Central memory CD8-positive, alpha-beta T cell (primary cell): Measurements from ENCODE around the gene NCOA6.
A peak's percentile ranks its signal among the peaks of the same experiment; 100 is the strongest.

Experiments
- ATAC-seq: fragments of 150-1000 bp; cut with Tn5 transposase; replicated peaks from 2 replicates; pipeline ENCODE4 v1.10.0; 2022; ENCODE audit warnings: mild to moderate bottlenecking, moderate FRiP score, moderate number of reproducible peaks; ENCODE audit not compliant: poor library complexity, severe bottlenecking; ENCODE audit errors: extremely low read depth
- DNase-seq, 2 donors: peaks; one replicate each; pipeline ENCODE4 v3.0.0; 2021; ENCODE audit warnings: low spot score in 2 of 2
- H3K27ac Mint-ChIP-seq: one replicate; pipeline ENCODE4 v1.8.0; 2022; ENCODE audit warnings: low read depth, mild to moderate bottlenecking, moderate library complexity, mixed read lengths
- H3K27me3 Mint-ChIP-seq: one replicate; pipeline ENCODE4 v1.8.0; 2022; ENCODE audit warnings: mixed read lengths
- H3K36me3 Mint-ChIP-seq: one replicate; pipeline ENCODE4 v1.8.0; 2022; ENCODE audit warnings: mild to moderate bottlenecking, moderate library complexity, mixed read lengths; ENCODE audit not compliant: insufficient read depth
- H3K4me1 Mint-ChIP-seq: one replicate; pipeline ENCODE4 v1.8.0; 2022; ENCODE audit warnings: mixed read lengths
- H3K4me3 Mint-ChIP-seq: one replicate; pipeline ENCODE4 v1.8.0; 2022; ENCODE audit warnings: mild to moderate bottlenecking, moderate library complexity, mixed read lengths
- H3K9me3 Mint-ChIP-seq: one replicate; pipeline ENCODE4 v1.8.0; 2022; ENCODE audit warnings: mixed read lengths

The NCOA6 gene

DNA sequence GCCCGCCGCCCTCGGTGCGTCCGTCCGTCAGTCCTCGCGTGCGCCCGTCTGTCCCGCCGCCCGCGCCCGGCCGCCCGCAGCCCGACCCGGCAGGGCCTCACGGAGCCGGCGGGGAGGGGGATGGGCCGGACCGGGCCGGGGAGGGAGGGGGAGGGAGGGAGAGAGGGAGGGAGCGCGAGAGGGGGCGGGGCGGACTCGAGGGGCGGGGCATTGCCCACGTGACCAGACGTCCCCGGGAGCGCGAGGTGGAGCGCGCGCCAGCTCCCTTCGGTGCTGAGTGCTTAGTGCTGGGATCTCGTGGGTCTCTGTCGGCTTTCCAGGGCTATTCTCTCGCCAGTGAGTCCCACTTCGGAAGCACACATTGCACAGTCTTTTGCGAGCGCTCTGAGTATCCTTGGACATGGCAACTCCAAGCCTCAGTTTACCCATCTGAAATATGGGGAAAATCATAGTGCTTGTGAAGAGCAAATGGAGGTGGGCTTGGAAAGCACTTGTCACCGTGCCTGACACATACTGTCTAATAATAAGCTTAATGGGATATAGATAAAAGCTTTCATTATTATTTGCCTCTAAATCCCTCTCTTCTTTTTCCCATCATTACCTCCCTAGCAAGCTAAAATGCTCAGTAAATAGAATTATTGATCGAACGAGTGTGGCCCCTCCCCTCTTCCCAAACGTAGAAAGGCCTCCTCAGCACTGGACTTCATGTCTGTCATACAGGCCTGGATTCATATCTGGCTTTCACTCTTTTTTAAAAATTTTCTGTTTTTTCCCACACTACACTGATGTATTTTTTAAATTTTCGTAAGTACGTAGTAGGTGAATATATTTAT lies at the start of gene NCOA6:
NCOA6 (minus strand) TSS at position 122 of the 833 bp plus-strand sequence. CDS start 43,296 bp downstream, outside the sequence.
- H3K4me1 Mint-ChIP-seq = peaks cover 37% of the 10 kb centered on the region
- peaks cover 9% of the 10 kb centered on the region for H3K36me3 Mint-ChIP-seq
- H3K27ac Mint-ChIP-seq = peak within 1 kb of the TSS; percentile 86
- H3K9me3 Mint-ChIP-seq = no peaks in the 10 kb centered on the region
- peak; percentile 69 for ATAC-seq
- H3K27me3 Mint-ChIP-seq = no peaks in the 10 kb centered on the region
- peak; percentile 58 to 60 for DNase-seq
- H3K4me3 Mint-ChIP-seq = peak within 1 kb of the TSS; percentile 87

DNA sequence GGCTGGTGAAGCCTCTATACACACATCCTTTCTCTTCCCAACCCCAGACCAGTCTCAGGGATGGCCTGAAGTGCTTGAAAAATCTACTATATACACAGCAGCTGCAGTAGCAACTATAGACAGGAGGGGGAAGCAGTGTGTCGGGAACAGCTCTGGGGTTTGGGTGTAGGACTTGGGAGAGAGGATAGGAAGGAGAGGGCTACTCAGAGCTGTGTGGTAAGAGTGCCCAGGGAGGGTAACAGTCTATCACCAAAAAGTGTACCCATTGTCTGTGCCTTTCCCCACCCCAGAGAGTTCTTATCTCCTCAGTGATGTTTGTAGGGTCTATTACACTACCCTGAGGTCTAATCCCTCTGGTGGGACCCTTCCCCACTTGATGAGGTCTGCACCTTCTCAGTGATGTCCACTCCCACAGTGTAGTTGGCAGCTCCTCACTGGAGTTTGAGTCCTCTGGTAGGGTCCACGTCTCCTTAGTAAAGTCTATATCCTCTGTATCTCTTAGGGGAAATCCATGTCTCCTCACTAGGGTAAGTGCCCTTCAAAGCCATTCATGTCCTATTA lies 48.7 kb upstream of the NCOA6 start:
- Mint-ChIP-seq H3K27ac (peak overlapping the region; percentile 78), H3K9me3 (no peaks in the 10 kb centered on the region), H3K4me1 (peaks cover 60% of the 10 kb centered on the region), H3K36me3 (peaks cover 9% of the 10 kb centered on the region), H3K27me3 (no peaks in the 10 kb centered on the region), H3K4me3 (peak overlapping the region; percentile 87)
- ATAC-seq (no peak), DNase-seq (peak in 1 of 2 donors; percentile 18)

DNA sequence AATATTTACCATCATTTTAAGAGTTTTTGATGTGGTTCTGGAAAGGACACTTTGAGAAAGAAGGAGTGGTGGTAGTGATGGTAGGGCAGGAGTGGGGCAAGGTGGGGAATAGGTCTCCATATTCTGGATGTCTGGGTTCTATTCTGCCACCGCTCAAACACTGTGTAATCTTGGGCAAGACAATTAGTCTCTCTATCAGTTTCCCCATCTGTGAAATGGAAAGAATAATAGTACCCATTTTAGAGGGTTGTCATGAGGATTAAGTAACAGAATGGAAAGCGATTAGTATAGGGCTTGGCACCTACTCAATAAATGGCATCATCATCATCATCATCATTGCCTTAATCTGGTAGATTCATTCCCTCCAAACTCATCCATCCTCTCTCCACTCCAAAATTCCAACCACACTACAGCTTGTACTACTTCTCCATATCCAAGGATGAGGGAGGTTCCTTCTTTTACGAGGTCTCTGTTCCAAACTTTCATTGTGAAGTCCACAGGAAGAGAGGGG lies 48.2 kb upstream of the NCOA6 start:
- Mint-ChIP-seq H3K27ac (peak overlapping the region; percentile 78), H3K27me3 (no peaks in the 10 kb centered on the region), H3K4me1 (peaks cover 60% of the 10 kb centered on the region), H3K9me3 (no peaks in the 10 kb centered on the region), H3K4me3 (peak overlapping the region; percentile 87), H3K36me3 (peaks cover 9% of the 10 kb centered on the region)
- ATAC-seq = no peak
- DNase-seq = no peak

DNA sequence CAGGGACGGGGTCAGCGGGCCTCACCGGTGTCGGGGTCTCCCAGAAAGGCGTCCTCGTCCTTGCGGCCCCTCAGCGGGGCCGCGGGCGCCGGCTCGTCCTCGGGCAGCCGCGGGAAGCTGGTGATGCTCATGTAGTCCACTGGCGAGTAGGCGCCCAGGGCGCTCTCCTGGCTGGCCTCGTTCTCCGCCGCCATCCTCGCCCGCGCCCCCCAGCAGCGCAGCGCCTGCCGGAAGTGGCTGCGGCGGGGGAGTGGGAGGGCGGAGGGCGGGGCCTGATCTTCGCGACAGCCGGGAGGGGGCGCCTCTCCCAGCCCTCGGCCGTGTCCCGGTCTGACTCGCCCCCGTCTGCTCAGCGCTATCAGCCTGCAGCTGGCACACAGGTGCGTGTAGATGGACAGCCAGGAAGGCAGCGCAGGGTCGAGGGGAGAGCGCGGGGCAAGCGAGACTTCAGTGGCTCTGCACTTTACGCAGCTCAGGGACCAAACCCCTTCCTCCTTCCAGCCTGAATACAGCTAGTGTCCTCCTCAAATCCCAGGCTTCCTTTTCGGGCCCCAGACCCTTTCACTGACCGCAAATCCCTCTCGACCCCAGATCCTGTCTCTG lies 47.3 kb upstream of the NCOA6 start, which contains the start of gene GGT7:
GGT7 (minus strand) TSS at position 235 of the 603 bp plus-strand sequence; CDS start at position 194, 41 bp downstream.
- peak; percentile 75 to 80 for DNase-seq
- Mint-ChIP-seq H3K4me3 (peak within 1 kb of the TSS; percentile 87), H3K4me1 (peaks cover 60% of the 10 kb centered on the region), H3K36me3 (peaks cover 9% of the 10 kb centered on the region), H3K27ac (peak within 1 kb of the TSS; percentile 78), H3K27me3 (no peaks in the 10 kb centered on the region), H3K9me3 (no peaks in the 10 kb centered on the region)
- peak; percentile 78 for ATAC-seq

DNA sequence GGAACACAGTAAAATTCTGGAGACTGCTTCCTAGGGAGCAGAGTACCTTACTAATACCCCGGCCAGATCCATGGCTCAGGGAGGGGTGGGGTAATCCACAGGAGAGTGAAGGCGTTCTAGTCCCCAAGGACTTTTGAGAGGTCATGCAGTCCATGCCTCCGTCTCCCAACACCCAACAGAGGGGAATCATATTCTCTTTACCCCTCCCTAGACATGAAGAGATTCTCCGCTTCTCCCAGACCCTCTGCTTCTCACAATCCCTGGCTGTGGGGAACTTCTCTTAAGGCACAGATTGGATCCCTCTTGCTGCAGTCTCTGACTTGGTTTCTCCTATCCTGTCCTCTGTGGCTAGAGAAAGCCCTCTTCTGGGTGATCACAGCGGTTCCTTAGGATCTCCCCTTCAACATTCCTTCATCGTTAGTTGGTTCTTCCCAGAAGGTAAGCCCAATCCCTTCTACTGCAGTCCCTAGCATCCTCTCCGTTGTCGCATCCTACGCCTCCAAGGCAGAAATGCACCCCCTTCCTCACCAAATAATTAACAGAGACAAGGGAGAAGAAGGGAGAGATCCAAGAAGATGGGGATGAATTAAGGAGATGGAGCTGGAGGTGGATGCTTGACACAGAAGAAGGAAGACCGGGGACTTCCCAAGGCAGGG lies 46.6 kb upstream of the NCOA6 start:
- H3K27me3 Mint-ChIP-seq = no peaks in the 10 kb centered on the region
- H3K36me3 Mint-ChIP-seq = peaks cover 9% of the 10 kb centered on the region
- H3K27ac Mint-ChIP-seq = peak overlapping the region; percentile 78
- DNase-seq (no peak), ATAC-seq (no peak)
- peaks cover 58% of the 10 kb centered on the region for H3K4me1 Mint-ChIP-seq
- peak overlapping the region; percentile 87 for H3K4me3 Mint-ChIP-seq
- H3K9me3 Mint-ChIP-seq = no peaks in the 10 kb centered on the region

DNA sequence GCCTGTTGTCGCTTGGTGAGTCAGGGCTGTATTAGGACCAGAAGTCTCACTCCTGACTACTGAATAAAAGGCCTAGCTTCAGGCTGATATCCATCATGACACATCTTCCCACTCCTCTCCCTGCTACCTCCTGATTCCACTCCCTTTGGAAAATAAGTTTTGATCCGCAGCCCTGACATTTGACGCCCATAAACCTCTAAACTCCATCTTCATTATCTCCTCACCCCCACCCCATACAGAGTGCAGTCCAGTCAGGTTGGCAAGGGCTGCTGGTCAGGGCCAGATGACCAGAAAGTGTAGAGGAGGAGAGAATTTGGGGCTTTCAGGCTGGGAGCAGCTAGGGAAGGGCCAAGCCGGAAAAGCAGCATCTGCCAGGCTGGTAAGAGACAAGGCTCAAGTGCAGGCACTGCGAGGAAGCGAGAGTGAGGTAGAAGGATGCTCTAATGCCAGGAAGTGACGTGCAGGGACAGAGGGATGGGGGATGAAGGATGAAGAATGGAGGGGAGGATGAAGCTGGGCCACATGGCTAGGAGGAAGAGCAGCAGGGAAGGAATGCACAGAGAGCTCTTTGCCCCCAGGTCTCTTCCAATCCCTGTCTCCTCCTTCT lies 46.0 kb upstream of the NCOA6 start:
- ATAC-seq (no peak), DNase-seq (no peak)
- Mint-ChIP-seq H3K27ac (no peak overlapping the region), H3K36me3 (peaks cover 6% of the 10 kb centered on the region), H3K27me3 (no peaks in the 10 kb centered on the region), H3K9me3 (no peaks in the 10 kb centered on the region), H3K4me3 (peak overlapping the region; percentile 87), H3K4me1 (peaks cover 51% of the 10 kb centered on the region)

DNA sequence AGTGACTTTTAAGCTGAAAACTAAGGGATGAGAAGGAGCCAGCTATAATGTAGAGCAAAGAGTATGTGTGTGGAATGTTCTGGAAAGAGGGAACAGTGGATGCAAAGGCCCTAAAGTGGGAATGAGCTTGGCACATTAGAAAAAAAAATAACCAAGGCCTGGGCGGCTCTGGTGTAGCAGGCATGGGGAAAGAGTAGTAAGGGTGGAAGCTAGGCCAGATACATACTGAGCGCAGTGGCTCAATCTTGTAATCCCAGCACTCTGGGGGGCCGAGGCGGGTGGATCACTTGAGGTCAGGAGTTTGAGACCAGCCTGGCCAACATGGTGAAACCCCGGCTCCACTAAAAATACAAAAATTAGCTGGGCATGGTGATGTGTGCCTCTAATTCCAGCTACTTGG lies 38.8 kb upstream of the NCOA6 start:
- Mint-ChIP-seq H3K4me1 (peaks cover 14% of the 10 kb centered on the region), H3K27ac (no peak overlapping the region), H3K36me3 (peaks cover 5% of the 10 kb centered on the region), H3K27me3 (no peaks in the 10 kb centered on the region), H3K9me3 (no peaks in the 10 kb centered on the region), H3K4me3 (no peak overlapping the region)
- DNase-seq (no peak), ATAC-seq (no peak)

DNA sequence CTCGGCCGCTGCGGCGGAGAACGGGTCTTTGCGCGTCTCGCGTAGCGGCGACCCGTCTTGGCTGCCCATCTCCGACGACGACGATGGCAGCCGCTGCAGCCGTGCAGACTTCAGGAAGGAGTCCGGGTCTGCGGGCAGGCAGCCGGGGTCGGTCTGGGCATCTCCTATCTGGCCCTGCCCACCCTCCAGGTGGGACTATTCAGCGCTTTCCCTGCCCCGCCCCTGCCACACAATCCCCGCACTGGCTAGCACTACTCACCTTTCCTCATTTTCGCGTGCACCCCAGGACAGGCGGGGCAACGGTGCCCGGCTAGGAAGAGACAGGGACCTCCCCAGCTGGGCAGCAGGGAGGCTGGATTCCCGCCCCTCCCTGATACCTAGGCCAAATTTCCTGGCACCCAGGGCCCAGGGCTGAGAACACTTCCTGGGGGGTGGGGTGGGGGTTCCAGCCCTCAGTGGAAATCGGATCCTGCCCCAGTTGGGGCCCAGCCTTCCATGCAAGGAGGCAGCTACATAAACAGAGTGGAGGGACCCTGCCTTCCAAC lies 38.0 kb upstream of the NCOA6 start:
- Mint-ChIP-seq H3K4me3 (no peak overlapping the region), H3K9me3 (no peaks in the 10 kb centered on the region), H3K27ac (no peak overlapping the region), H3K36me3 (peaks cover 5% of the 10 kb centered on the region), H3K4me1 (peaks cover 13% of the 10 kb centered on the region), H3K27me3 (no peaks in the 10 kb centered on the region)
- DNase-seq (no peak), ATAC-seq (no peak)

DNA sequence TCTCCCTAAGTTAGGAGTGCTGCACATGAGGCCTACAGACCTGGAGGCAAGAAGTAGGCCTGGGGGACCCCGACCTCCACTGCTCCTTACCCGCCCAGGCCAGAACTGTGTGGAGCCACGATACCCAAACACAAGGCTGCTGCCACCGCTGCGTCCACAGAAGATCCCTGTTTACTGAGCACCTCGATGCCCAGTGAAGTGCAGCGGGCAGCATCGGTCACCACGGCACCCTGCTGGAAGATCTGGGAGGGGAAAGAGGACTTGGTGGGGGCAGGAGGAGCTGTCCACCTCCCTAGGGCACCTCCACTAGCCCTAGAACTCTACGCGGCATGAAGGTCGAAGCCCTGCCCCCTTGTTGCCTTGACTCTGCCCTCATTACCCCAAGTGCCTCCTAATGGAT lies 37.3 kb upstream of the NCOA6 start:
- no peaks in the 10 kb centered on the region for H3K9me3 Mint-ChIP-seq
- no peaks in the 10 kb centered on the region for H3K27me3 Mint-ChIP-seq
- no peak overlapping the region for H3K4me3 Mint-ChIP-seq
- H3K4me1 Mint-ChIP-seq = peaks cover 13% of the 10 kb centered on the region
- peaks cover 7% of the 10 kb centered on the region for H3K36me3 Mint-ChIP-seq
- ATAC-seq (no peak), DNase-seq (no peak)
- no peak overlapping the region for H3K27ac Mint-ChIP-seq

DNA sequence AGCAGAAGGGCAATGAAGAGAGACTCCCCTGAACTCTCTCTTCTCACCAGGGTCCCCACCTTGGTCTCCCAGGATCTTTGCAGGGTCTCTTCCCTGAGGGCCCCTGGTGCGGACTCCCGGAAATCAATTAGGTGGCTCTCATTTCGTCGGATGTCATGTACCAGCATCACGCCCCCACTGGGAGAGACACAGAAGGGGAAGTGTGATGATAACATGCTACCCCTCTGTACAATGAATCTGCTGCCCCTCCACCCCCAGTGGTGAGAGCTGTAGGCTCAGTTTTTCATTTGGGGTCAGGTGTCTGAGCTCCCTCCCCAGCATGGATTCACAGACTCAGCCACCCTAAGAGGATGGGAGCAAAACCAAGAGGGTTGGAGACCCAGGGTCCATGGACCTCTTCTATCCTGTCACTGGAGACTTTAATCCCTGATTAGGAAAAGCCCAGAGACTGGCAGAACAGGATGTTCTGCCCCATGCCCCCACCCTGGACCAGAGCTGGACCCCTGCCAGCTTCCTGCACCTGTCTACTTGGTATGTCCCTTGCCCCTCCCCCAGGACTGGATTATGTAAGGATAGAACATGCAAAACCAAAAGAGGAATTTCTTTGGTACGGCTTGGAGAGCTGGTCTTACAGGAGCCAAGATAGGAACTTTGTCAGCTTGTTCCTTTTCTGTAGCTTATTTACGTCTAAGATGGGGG lies 36.1 kb upstream of the NCOA6 start:
- H3K4me3 Mint-ChIP-seq = no peak overlapping the region
- no peak for DNase-seq
- no peak for ATAC-seq
- H3K36me3 Mint-ChIP-seq = peaks cover 12% of the 10 kb centered on the region
- H3K27ac Mint-ChIP-seq = no peak overlapping the region
- no peaks in the 10 kb centered on the region for H3K9me3 Mint-ChIP-seq
- H3K4me1 Mint-ChIP-seq = peaks cover 13% of the 10 kb centered on the region
- H3K27me3 Mint-ChIP-seq = no peaks in the 10 kb centered on the region

DNA sequence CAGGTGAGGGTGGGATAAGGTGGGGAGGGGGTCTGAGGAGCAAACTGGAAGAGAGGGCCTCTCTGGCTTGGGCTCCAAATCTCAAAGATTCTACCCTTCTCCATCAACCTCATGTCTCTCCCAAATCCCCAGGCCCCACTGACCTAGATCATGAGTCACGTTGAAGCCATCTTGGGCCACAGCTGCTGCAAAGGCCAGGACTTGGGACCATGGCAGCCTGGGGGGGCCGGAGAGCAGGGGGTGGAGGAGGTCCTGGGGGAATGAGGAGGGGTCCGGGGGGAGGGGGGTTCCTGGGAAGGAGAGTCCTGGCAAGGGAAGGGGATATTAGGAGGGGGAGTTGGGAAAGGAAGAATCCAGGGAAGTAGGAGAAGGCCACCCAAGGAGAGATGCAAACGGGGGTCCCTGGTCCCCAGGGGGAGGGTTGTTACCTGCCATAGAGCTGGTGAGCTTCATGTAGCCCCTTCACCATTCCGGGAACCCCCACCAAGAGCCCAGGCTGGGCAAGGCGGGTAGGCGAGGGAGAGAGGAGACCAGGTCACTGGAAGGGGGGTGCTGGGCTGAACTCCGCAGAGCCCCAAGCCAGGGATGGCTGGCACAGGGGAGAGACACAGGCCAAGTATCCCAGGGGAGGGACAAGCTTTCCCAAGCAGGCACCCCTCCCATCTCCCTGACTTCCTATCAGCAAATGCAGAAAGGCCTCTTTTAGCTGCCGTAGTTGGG lies 34.5 kb upstream of the NCOA6 start:
- H3K9me3 Mint-ChIP-seq = no peaks in the 10 kb centered on the region
- DNase-seq (no peak), ATAC-seq (no peak)
- no peaks in the 10 kb centered on the region for H3K27me3 Mint-ChIP-seq
- peaks cover 17% of the 10 kb centered on the region for H3K36me3 Mint-ChIP-seq
- no peak overlapping the region for H3K4me3 Mint-ChIP-seq
- H3K27ac Mint-ChIP-seq = no peak overlapping the region
- peaks cover 5% of the 10 kb centered on the region for H3K4me1 Mint-ChIP-seq
